Measurements from ENCODE around the gene TRMT44. TPM values are rescaled to one million over a fixed set of nuclear protein-coding genes. Genes with fewer than 3 reads are reported as not detected.
"Not testable (repeated sequence)": the region's sequence is repeated elsewhere in the genome, so short reads cannot be mapped to it uniquely, and the experiment has no call there.

Gene TRMT44
- total RNA-seq, 3 donors from 2014 or later = 14.0 to 21.7 (median 17.1) TPM

GRCh38 chr4:8412288-8412687 is 28.3 kb upstream of the TRMT44 start:
- H3K4me3 ChIP-seq = no peak overlapping the region
- TF ChIP-seq, protein P1, sequence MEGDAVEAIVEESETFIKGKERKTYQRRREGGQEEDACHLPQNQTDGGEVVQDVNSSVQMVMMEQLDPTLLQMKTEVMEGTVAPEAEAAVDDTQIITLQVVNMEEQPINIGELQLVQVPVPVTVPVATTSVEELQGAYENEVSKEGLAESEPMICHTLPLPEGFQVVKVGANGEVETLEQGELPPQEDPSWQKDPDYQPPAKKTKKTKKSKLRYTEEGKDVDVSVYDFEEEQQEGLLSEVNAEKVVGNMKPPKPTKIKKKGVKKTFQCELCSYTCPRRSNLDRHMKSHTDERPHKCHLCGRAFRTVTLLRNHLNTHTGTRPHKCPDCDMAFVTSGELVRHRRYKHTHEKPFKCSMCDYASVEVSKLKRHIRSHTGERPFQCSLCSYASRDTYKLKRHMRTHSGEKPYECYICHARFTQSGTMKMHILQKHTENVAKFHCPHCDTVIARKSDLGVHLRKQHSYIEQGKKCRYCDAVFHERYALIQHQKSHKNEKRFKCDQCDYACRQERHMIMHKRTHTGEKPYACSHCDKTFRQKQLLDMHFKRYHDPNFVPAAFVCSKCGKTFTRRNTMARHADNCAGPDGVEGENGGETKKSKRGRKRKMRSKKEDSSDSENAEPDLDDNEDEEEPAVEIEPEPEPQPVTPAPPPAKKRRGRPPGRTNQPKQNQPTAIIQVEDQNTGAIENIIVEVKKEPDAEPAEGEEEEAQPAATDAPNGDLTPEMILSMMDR (IDR thresholded peaks at IDR 0.05) = no peak
- peaks cover 18% of the 10 kb centered on the region for H3K4me1 ChIP-seq (ENCODE audit: low read depth)
- no peaks in the 10 kb centered on the region for H3K9me3 ChIP-seq
- H3K36me3 ChIP-seq (ENCODE audit: low read depth) = no peaks in the 10 kb centered on the region
- ATAC-seq = no peak
- DNase-seq = no peak
- intact Hi-C loops (cut with DNase I, micrococcal nuclease) = no loop called here

GRCh38 chr4:8414377-8414776 is 26.2 kb upstream of the TRMT44 start:
- Histone ChIP-seq H3K9me3 (no peaks in the 10 kb centered on the region), H3K4me3 (no peak overlapping the region), H3K4me1 (ENCODE audit: low read depth) (peaks cover 7% of the 10 kb centered on the region), H3K36me3 (ENCODE audit: low read depth) (no peaks in the 10 kb centered on the region)
- ATAC-seq (no peak), DNase-seq (no peak)
- TF ChIP-seq, protein P1 (IDR thresholded peaks at IDR 0.05) = no peak
- intact Hi-C loops (cut with DNase I, micrococcal nuclease) = no loop called here

DNA sequence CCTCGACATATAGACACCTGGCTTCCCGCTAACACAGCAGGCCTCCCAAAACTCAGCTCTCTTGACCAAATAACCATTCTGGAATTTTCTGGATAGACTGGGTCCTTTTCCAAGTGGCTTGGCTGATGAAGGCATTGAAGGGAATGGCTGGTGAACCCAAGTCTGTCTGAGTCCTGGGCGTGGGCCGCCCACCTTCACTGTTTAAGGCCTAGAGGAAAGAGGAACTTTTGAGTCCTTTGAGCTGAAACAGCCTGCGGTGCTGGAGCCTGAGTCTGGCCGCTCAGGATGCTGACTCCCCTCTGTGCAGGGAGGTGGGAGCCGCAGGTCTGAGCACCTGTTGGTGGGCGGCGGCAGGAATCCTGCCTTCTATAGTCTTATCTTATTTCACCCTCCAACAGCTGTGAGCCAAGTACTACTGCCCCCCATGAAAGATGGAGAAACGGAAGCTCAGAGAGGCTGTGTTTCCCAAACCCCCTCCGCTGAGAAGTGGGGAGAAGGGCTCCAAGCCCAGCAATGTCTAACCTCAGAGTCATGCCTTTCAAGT is 23.4 kb upstream of the TRMT44 start:
- no peaks in the 10 kb centered on the region for H3K4me1 ChIP-seq (ENCODE audit: low read depth)
- H3K4me3 ChIP-seq = no peak overlapping the region
- no peaks in the 10 kb centered on the region for H3K9me3 ChIP-seq
- DNase-seq (no peak), ATAC-seq (no peak)
- H3K36me3 ChIP-seq (ENCODE audit: low read depth) = no peaks in the 10 kb centered on the region
- intact Hi-C loops (cut with DNase I, micrococcal nuclease) = no loop called here
- TF ChIP-seq, protein P1 (IDR thresholded peaks at IDR 0.05) = no peak

DNA sequence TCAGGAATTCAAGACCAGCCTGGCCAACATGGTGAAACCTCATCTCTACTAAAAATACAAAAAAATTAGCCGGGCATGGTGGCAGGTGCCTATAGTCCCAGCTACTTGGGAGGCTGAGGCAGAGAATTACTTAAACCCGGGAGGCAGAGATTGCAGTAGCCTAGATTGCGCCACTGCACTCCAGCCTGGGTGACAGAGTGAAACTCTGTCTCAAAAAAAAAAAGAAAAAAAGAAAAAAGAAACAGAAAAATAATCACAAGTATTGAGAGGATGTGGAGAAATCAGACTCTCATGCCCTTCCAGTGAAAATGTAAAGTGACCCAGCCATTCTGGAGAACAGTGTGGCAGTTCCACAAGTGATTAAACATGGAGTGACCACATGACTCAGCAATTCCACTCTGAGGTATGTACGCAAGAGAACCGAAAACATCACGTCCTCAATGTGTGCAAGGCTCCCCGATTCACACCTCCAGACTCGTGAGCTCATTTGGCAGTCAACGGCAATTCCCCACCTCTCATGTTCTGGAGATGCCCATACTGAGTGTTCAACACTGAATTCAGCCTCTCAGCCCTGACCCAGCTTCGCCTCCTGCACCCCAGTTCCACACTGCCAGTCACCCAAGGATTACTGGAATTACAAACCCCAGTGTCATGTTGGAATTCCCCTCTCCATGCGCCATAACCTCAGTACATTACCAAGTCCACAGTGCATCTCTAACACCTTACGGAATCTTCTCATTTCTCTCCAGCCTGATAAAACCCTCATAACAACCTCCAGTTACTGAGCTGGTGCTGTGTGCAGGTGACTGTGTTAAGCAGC is 21.1 kb upstream of the TRMT44 start:
- intact Hi-C loops (cut with DNase I, micrococcal nuclease) = no loop called here
- Histone ChIP-seq H3K4me3 (no peak overlapping the region), H3K4me1 (ENCODE audit: low read depth) (no peaks in the 10 kb centered on the region), H3K36me3 (ENCODE audit: low read depth) (no peaks in the 10 kb centered on the region), H3K9me3 (no peaks in the 10 kb centered on the region)
- DNase-seq (no peak), ATAC-seq (no peak)
- TF ChIP-seq, protein P1 (IDR thresholded peaks at IDR 0.05) = no peak

DNA sequence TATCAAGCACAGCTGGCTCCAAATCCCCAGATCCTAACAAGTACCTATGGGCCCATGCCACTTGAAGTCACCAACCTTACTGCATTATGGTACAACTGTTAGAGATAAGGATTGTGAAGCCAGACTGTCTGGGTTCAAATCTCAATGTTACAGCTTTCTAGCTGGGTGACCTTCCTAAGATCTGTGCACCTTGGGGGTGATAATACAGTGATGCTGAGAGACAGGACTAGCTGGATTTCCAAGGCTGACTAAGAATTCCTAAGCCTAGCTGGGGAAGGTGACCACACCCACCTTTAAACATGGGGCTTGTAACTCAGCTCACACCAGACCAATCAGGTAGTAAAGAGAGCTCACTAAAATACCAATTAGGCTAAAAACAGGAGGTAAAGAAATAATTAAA is 20.4 kb upstream of the TRMT44 start:
- DNase-seq; H3K4me1 ChIP-seq (ENCODE audit: low read depth); intact Hi-C loops (cut with DNase I, micrococcal nuclease): not testable (repeated sequence)

GRCh38 chr4:8422327-8422726 is 18.2 kb upstream of the TRMT44 start:
- DNase-seq (no peak), ATAC-seq (no peak)
- no peaks in the 10 kb centered on the region for H3K36me3 ChIP-seq (ENCODE audit: low read depth)
- TF ChIP-seq, protein P1 (IDR thresholded peaks at IDR 0.05) = no peak
- no peaks in the 10 kb centered on the region for H3K9me3 ChIP-seq
- H3K4me3 ChIP-seq = no peak overlapping the region
- peaks cover 4% of the 10 kb centered on the region for H3K4me1 ChIP-seq (ENCODE audit: low read depth)
- intact Hi-C loops (cut with DNase I, micrococcal nuclease) = no loop called here

More for the DNA sequence above, 20.4 kb upstream of the TRMT44 start:
- H3K9me3 ChIP-seq; ATAC-seq; H3K36me3 ChIP-seq (ENCODE audit: low read depth); H3K4me3 ChIP-seq: not testable (repeated sequence)

Measured in mucosa of descending colon (tissue), 3 donors.